ENCODE measurements around the gene GAB2.

Gene GAB2

GRCh38 chr11:78334109-78334508 lies 83.5 kb downstream of the GAB2 start:
- Histone ChIP-seq H3K14ac (ENCODE audit: low read length) (no peak overlapping the region), H3K4me3 (ENCODE audit: low read length in 2 of 2) (no peak overlapping the region), H2BK12ac (ENCODE audit: low read length) (no peak overlapping the region), H2AFZ (ENCODE audit: low read length) (no peak overlapping the region), H2BK15ac (ENCODE audit: low read length) (no peak overlapping the region), H3K4me2 (ENCODE audit: insufficient read depth, low read length, poor library complexity, severe bottlenecking) (no peak overlapping the region), H2AK5ac (ENCODE audit: low read depth, low read length) (no peak overlapping the region), H3K4me1 (ENCODE audit: control insufficient read depth in 2 of 2, insufficient read depth in 1 of 2, low read depth in 1 of 2, low read length in 2 of 2) (peaks cover 3 to 4% of the 10 kb centered on the region in 2 donors), H3K27ac (replicated peaks; ENCODE audit: low read length) (no peak overlapping the region), H4K91ac (ENCODE audit: low read depth, low read length, poor library complexity) (no peak overlapping the region), H3K9me3 (replicated peaks in 1 of 2; ENCODE audit: control insufficient read depth in 2 of 2, insufficient read depth in 1 of 2, low read depth in 1 of 2, low read length in 2 of 2) (peaks cover 0 to 9% of the 10 kb centered on the region in 2 donors), H3K18ac (ENCODE audit: low read length) (no peak overlapping the region), H2BK5ac (ENCODE audit: low read length) (no peak overlapping the region), H3K27me3 (ENCODE audit: control insufficient read depth in 3 of 3, insufficient read depth in 3 of 3, low read depth in 1 of 3, low read length in 3 of 3) (no peaks in the 10 kb centered on the region), H3K23ac (ENCODE audit: low read depth, low read length, poor library complexity) (no peak overlapping the region), H3K79me1 (ENCODE audit: low read depth, low read length) (no peaks in the 10 kb centered on the region), H3K4ac (ENCODE audit: low read length) (no peak overlapping the region), H2BK120ac (ENCODE audit: low read depth, low read length) (no peak overlapping the region), H3K9ac (ENCODE audit: low read depth, low read length, poor library complexity) (no peak overlapping the region), H4K8ac (ENCODE audit: low read depth, low read length) (no peak overlapping the region), H3K36me3 (replicated peaks in 1 of 2; ENCODE audit: control insufficient read depth in 2 of 2, insufficient read depth in 2 of 2, low read length in 2 of 2) (no peaks in the 10 kb centered on the region)
- no peak for DNase-seq (ENCODE audit: low spot score)

GRCh38 chr11:78332872-78333271 lies 84.7 kb downstream of the GAB2 start:
- Histone ChIP-seq H2BK12ac (ENCODE audit: low read length) (no peak overlapping the region), H3K4me1 (ENCODE audit: control insufficient read depth in 2 of 2, insufficient read depth in 1 of 2, low read depth in 1 of 2, low read length in 2 of 2) (peaks cover 3 to 4% of the 10 kb centered on the region in 2 donors), H3K23ac (ENCODE audit: low read depth, low read length, poor library complexity) (no peak overlapping the region), H2BK15ac (ENCODE audit: low read length) (no peak overlapping the region), H3K9ac (ENCODE audit: low read depth, low read length, poor library complexity) (no peak overlapping the region), H4K91ac (ENCODE audit: low read depth, low read length, poor library complexity) (no peak overlapping the region), H4K8ac (ENCODE audit: low read depth, low read length) (no peak overlapping the region), H3K36me3 (replicated peaks in 1 of 2; ENCODE audit: control insufficient read depth in 2 of 2, insufficient read depth in 2 of 2, low read length in 2 of 2) (no peaks in the 10 kb centered on the region), H3K4me2 (ENCODE audit: insufficient read depth, low read length, poor library complexity, severe bottlenecking) (no peak overlapping the region), H3K9me3 (replicated peaks in 1 of 2; ENCODE audit: control insufficient read depth in 2 of 2, insufficient read depth in 1 of 2, low read depth in 1 of 2, low read length in 2 of 2) (peaks cover 0 to 9% of the 10 kb centered on the region in 2 donors), H2AK5ac (ENCODE audit: low read depth, low read length) (no peak overlapping the region), H2AFZ (ENCODE audit: low read length) (no peak overlapping the region), H3K27me3 (ENCODE audit: control insufficient read depth in 3 of 3, insufficient read depth in 3 of 3, low read depth in 1 of 3, low read length in 3 of 3) (no peaks in the 10 kb centered on the region), H2BK5ac (ENCODE audit: low read length) (no peak overlapping the region), H3K4ac (ENCODE audit: low read length) (no peak overlapping the region), H2BK120ac (ENCODE audit: low read depth, low read length) (no peak overlapping the region), H3K27ac (replicated peaks; ENCODE audit: low read length) (no peak overlapping the region), H3K79me1 (ENCODE audit: low read depth, low read length) (no peaks in the 10 kb centered on the region), H3K14ac (ENCODE audit: low read length) (no peak overlapping the region), H3K18ac (ENCODE audit: low read length) (no peak overlapping the region), H3K4me3 (ENCODE audit: low read length in 2 of 2) (no peak overlapping the region)
- no CpG with 5 or more reads among the region's 1 CpG for WGBS, 2 donors (ENCODE audit: extremely low coverage in 2 of 2, insufficient read length in 2 of 2, insufficient replicate concordance in 1 of 2)
- no peak for DNase-seq (ENCODE audit: low spot score)

GRCh38 chr11:78332174-78332866 lies 85.3 kb downstream of the GAB2 start:
- Histone ChIP-seq H3K14ac (ENCODE audit: low read length) (no peak overlapping the region), H3K4me3 (ENCODE audit: low read length in 2 of 2) (no peak overlapping the region), H2BK5ac (ENCODE audit: low read length) (no peak overlapping the region), H2BK12ac (ENCODE audit: low read length) (no peak overlapping the region), H2BK15ac (ENCODE audit: low read length) (no peak overlapping the region), H4K8ac (ENCODE audit: low read depth, low read length) (no peak overlapping the region), H3K4ac (ENCODE audit: low read length) (no peak overlapping the region), H3K36me3 (replicated peaks in 1 of 2; ENCODE audit: control insufficient read depth in 2 of 2, insufficient read depth in 2 of 2, low read length in 2 of 2) (no peaks in the 10 kb centered on the region), H3K23ac (ENCODE audit: low read depth, low read length, poor library complexity) (no peak overlapping the region), H3K9me3 (replicated peaks in 1 of 2; ENCODE audit: control insufficient read depth in 2 of 2, insufficient read depth in 1 of 2, low read depth in 1 of 2, low read length in 2 of 2) (peaks cover 0 to 9% of the 10 kb centered on the region in 2 donors), H2AK5ac (ENCODE audit: low read depth, low read length) (no peak overlapping the region), H3K79me1 (ENCODE audit: low read depth, low read length) (no peaks in the 10 kb centered on the region), H4K91ac (ENCODE audit: low read depth, low read length, poor library complexity) (no peak overlapping the region), H3K27ac (replicated peaks; ENCODE audit: low read length) (peak overlapping the region; percentile 7), H2BK120ac (ENCODE audit: low read depth, low read length) (no peak overlapping the region), H3K27me3 (ENCODE audit: control insufficient read depth in 3 of 3, insufficient read depth in 3 of 3, low read depth in 1 of 3, low read length in 3 of 3) (no peaks in the 10 kb centered on the region), H3K9ac (ENCODE audit: low read depth, low read length, poor library complexity) (no peak overlapping the region), H3K4me2 (ENCODE audit: insufficient read depth, low read length, poor library complexity, severe bottlenecking) (no peak overlapping the region), H2AFZ (ENCODE audit: low read length) (no peak overlapping the region), H3K18ac (ENCODE audit: low read length) (no peak overlapping the region), H3K4me1 (ENCODE audit: control insufficient read depth in 2 of 2, insufficient read depth in 1 of 2, low read depth in 1 of 2, low read length in 2 of 2) (peaks cover 3 to 4% of the 10 kb centered on the region in 2 donors)
- WGBS, 2 donors (ENCODE audit: extremely low coverage in 2 of 2, insufficient read length in 2 of 2, insufficient replicate concordance in 1 of 2) = no CpG with 5 or more reads among the region's 1 CpG
- no peak for DNase-seq (ENCODE audit: low spot score)

- H3K4me2 ChIP-seq (ENCODE audit: insufficient read depth, low read length, poor library complexity, severe bottlenecking) = no peak overlapping the region
Measured at GRCh38 chr11:78331711-78332110, 85.9 kb downstream of the GAB2 start.

More at GRCh38 chr11:78331711-78332110, 85.9 kb downstream of the GAB2 start:
- Histone ChIP-seq H3K18ac (ENCODE audit: low read length) (no peak overlapping the region), H2BK120ac (ENCODE audit: low read depth, low read length) (no peak overlapping the region), H3K4me3 (ENCODE audit: low read length in 2 of 2) (no peak overlapping the region), H3K36me3 (replicated peaks in 1 of 2; ENCODE audit: control insufficient read depth in 2 of 2, insufficient read depth in 2 of 2, low read length in 2 of 2) (no peaks in the 10 kb centered on the region), H2AK5ac (ENCODE audit: low read depth, low read length) (no peak overlapping the region), H3K27ac (replicated peaks; ENCODE audit: low read length) (peak overlapping the region; percentile 7), H4K91ac (ENCODE audit: low read depth, low read length, poor library complexity) (no peak overlapping the region), H3K4ac (ENCODE audit: low read length) (no peak overlapping the region), H2BK12ac (ENCODE audit: low read length) (no peak overlapping the region), H3K79me1 (ENCODE audit: low read depth, low read length) (no peaks in the 10 kb centered on the region), H3K9ac (ENCODE audit: low read depth, low read length, poor library complexity) (no peak overlapping the region), H3K4me1 (ENCODE audit: control insufficient read depth in 2 of 2, insufficient read depth in 1 of 2, low read depth in 1 of 2, low read length in 2 of 2) (peaks cover 3 to 4% of the 10 kb centered on the region in 2 donors), H3K14ac (ENCODE audit: low read length) (no peak overlapping the region), H3K9me3 (replicated peaks in 1 of 2; ENCODE audit: control insufficient read depth in 2 of 2, insufficient read depth in 1 of 2, low read depth in 1 of 2, low read length in 2 of 2) (peaks cover 0 to 9% of the 10 kb centered on the region in 2 donors), H4K8ac (ENCODE audit: low read depth, low read length) (no peak overlapping the region), H2AFZ (ENCODE audit: low read length) (no peak overlapping the region), H3K27me3 (ENCODE audit: control insufficient read depth in 3 of 3, insufficient read depth in 3 of 3, low read depth in 1 of 3, low read length in 3 of 3) (no peaks in the 10 kb centered on the region), H2BK5ac (ENCODE audit: low read length) (no peak overlapping the region), H2BK15ac (ENCODE audit: low read length) (no peak overlapping the region), H3K23ac (ENCODE audit: low read depth, low read length, poor library complexity) (no peak overlapping the region)
- WGBS, 2 donors (ENCODE audit: extremely low coverage in 2 of 2, insufficient read length in 2 of 2, insufficient replicate concordance in 1 of 2) = no CpG with 5 or more reads among the region's 3 CpGs
- no peak for DNase-seq (ENCODE audit: low spot score)

Data from neuronal stem cell (in vitro differentiated cells).